ENCODE measurements around the gene TAS2R41.
A peak's percentile ranks its signal among the peaks of the same experiment; 100 is the strongest.
"Not testable (repeated sequence)": the region's sequence is repeated elsewhere in the genome, so short reads cannot be mapped to it uniquely, and the experiment has no call there.

The TAS2R41 gene

GRCh38 chr7:143463556-143463955 is 14.1 kb upstream of the TAS2R41 start:
- Mint-ChIP-seq H3K4me1 (ENCODE audit: low read depth) (no peaks in the 10 kb centered on the region), H3K36me3 (ENCODE audit: low read depth) (no peaks in the 10 kb centered on the region), H3K9me3 (no peaks in the 10 kb centered on the region), H3K4me3 (no peak overlapping the region), H3K27me3 (ENCODE audit: low read depth) (no peaks in the 10 kb centered on the region), H3K27ac (no peak overlapping the region)
- DNase-seq (ENCODE audit: low spot score), result no peak

GRCh38 chr7:143463957-143464356 is 13.7 kb upstream of the TAS2R41 start:
- no peaks in the 10 kb centered on the region for H3K36me3 Mint-ChIP-seq (ENCODE audit: low read depth)

GRCh38 chr7:143467724-143468123 is 9.9 kb upstream of the TAS2R41 start:
- Mint-ChIP-seq H3K27ac (no peak overlapping the region), H3K27me3 (ENCODE audit: low read depth) (peaks cover 4% of the 10 kb centered on the region), H3K36me3 (ENCODE audit: low read depth) (no peaks in the 10 kb centered on the region), H3K4me1 (ENCODE audit: low read depth) (no peaks in the 10 kb centered on the region), H3K4me3 (no peak overlapping the region), H3K9me3 (no peaks in the 10 kb centered on the region)
- DNase-seq (ENCODE audit: low spot score), result no peak

More at GRCh38 chr7:143463957-143464356, 13.7 kb upstream of the TAS2R41 start:
- H3K4me3 Mint-ChIP-seq, result no peak overlapping the region
- H3K9me3 Mint-ChIP-seq, result no peaks in the 10 kb centered on the region
- DNase-seq (ENCODE audit: low spot score), result no peak
- H3K4me1 Mint-ChIP-seq (ENCODE audit: low read depth), result no peaks in the 10 kb centered on the region
- no peak overlapping the region for H3K27ac Mint-ChIP-seq
- H3K27me3 Mint-ChIP-seq (ENCODE audit: low read depth), result no peaks in the 10 kb centered on the region

- H3K9me3 Mint-ChIP-seq; H3K27me3 Mint-ChIP-seq (ENCODE audit: low read depth); H3K4me3 Mint-ChIP-seq; DNase-seq (ENCODE audit: low spot score); H3K4me1 Mint-ChIP-seq (ENCODE audit: low read depth); H3K27ac Mint-ChIP-seq; H3K36me3 Mint-ChIP-seq (ENCODE audit: low read depth): not testable (repeated sequence)
Observed at GRCh38 chr7:143472071-143472689, 5.5 kb upstream of the TAS2R41 start.

GRCh38 chr7:143479055-143479766 is 1.5 kb downstream of the TAS2R41 start:
- H3K4me1 Mint-ChIP-seq (ENCODE audit: low read depth), result no peaks in the 10 kb centered on the region
- H3K36me3 Mint-ChIP-seq (ENCODE audit: low read depth), result no peaks in the 10 kb centered on the region
- no peak overlapping the region for H3K27ac Mint-ChIP-seq
- H3K27me3 Mint-ChIP-seq (ENCODE audit: low read depth), result no peaks in the 10 kb centered on the region
- no peaks in the 10 kb centered on the region for H3K9me3 Mint-ChIP-seq
- no peak overlapping the region for H3K4me3 Mint-ChIP-seq
- DNase-seq (ENCODE audit: low spot score), result no peak

- Mint-ChIP-seq H3K36me3 (ENCODE audit: low read depth) (no peaks in the 10 kb centered on the region), H3K27me3 (ENCODE audit: low read depth) (no peaks in the 10 kb centered on the region), H3K4me3 (no peak overlapping the region), H3K9me3 (no peaks in the 10 kb centered on the region), H3K27ac (no peak overlapping the region), H3K4me1 (ENCODE audit: low read depth) (no peaks in the 10 kb centered on the region)
- DNase-seq (ENCODE audit: low spot score), result no peak
Observed at GRCh38 chr7:143480501-143480900, 2.8 kb downstream of the TAS2R41 start.

- Mint-ChIP-seq H3K9me3 (no peaks in the 10 kb centered on the region), H3K36me3 (ENCODE audit: low read depth) (no peaks in the 10 kb centered on the region), H3K27ac (no peak overlapping the region), H3K27me3 (ENCODE audit: low read depth) (no peaks in the 10 kb centered on the region), H3K4me3 (no peak overlapping the region), H3K4me1 (ENCODE audit: low read depth) (no peaks in the 10 kb centered on the region)
- no peak for DNase-seq (ENCODE audit: low spot score)
Observed at GRCh38 chr7:143484119-143484518, 6.4 kb downstream of the TAS2R41 start.

- H3K36me3 Mint-ChIP-seq (ENCODE audit: low read depth), result no peaks in the 10 kb centered on the region
- H3K27me3 Mint-ChIP-seq (ENCODE audit: low read depth), result no peaks in the 10 kb centered on the region
- no peak overlapping the region for H3K27ac Mint-ChIP-seq
- H3K4me1 Mint-ChIP-seq (ENCODE audit: low read depth), result no peaks in the 10 kb centered on the region
- no peak for DNase-seq (ENCODE audit: low spot score)
- H3K4me3 Mint-ChIP-seq, result no peak overlapping the region
- no peaks in the 10 kb centered on the region for H3K9me3 Mint-ChIP-seq
Observed at GRCh38 chr7:143485094-143485493, 7.4 kb downstream of the TAS2R41 start.

GRCh38 chr7:143485500-143485899 is 7.8 kb downstream of the TAS2R41 start:
- no peak overlapping the region for H3K27ac Mint-ChIP-seq
- H3K27me3 Mint-ChIP-seq (ENCODE audit: low read depth), result no peaks in the 10 kb centered on the region
- no peak for DNase-seq (ENCODE audit: low spot score)
- H3K36me3 Mint-ChIP-seq (ENCODE audit: low read depth), result no peaks in the 10 kb centered on the region
- no peaks in the 10 kb centered on the region for H3K4me1 Mint-ChIP-seq (ENCODE audit: low read depth)
- no peak overlapping the region for H3K4me3 Mint-ChIP-seq
- H3K9me3 Mint-ChIP-seq, result no peaks in the 10 kb centered on the region

GRCh38 chr7:143486266-143486665 is 8.6 kb downstream of the TAS2R41 start:
- not testable (repeated sequence) for DNase-seq (ENCODE audit: low spot score); H3K27ac Mint-ChIP-seq; H3K4me3 Mint-ChIP-seq; H3K4me1 Mint-ChIP-seq (ENCODE audit: low read depth); H3K9me3 Mint-ChIP-seq; H3K27me3 Mint-ChIP-seq (ENCODE audit: low read depth); H3K36me3 Mint-ChIP-seq (ENCODE audit: low read depth)

GRCh38 chr7:143487061-143487460 is 9.4 kb downstream of the TAS2R41 start:
- DNase-seq (ENCODE audit: low spot score), result no peak
- Mint-ChIP-seq H3K9me3 (no peaks in the 10 kb centered on the region), H3K4me1 (ENCODE audit: low read depth) (peaks cover 4% of the 10 kb centered on the region), H3K27me3 (ENCODE audit: low read depth) (no peaks in the 10 kb centered on the region), H3K27ac (no peak overlapping the region), H3K36me3 (ENCODE audit: low read depth) (no peaks in the 10 kb centered on the region), H3K4me3 (no peak overlapping the region)

- DNase-seq (ENCODE audit: low spot score), result no peak
Observed at GRCh38 chr7:143487566-143487965, 9.9 kb downstream of the TAS2R41 start.

GRCh38 chr7:143490717-143491306 is 13.1 kb downstream of the TAS2R41 start:
- Mint-ChIP-seq H3K4me3 (no peak overlapping the region), H3K27ac (no peak overlapping the region), H3K36me3 (ENCODE audit: low read depth) (no peaks in the 10 kb centered on the region), H3K4me1 (ENCODE audit: low read depth) (peaks cover 13% of the 10 kb centered on the region), H3K27me3 (ENCODE audit: low read depth) (no peaks in the 10 kb centered on the region), H3K9me3 (no peaks in the 10 kb centered on the region)
- no peak for DNase-seq (ENCODE audit: low spot score)

More at GRCh38 chr7:143487566-143487965, 9.9 kb downstream of the TAS2R41 start:
- no peaks in the 10 kb centered on the region for H3K36me3 Mint-ChIP-seq (ENCODE audit: low read depth)
- peaks cover 8% of the 10 kb centered on the region for H3K4me1 Mint-ChIP-seq (ENCODE audit: low read depth)
- no peaks in the 10 kb centered on the region for H3K9me3 Mint-ChIP-seq
- no peak overlapping the region for H3K4me3 Mint-ChIP-seq
- no peak overlapping the region for H3K27ac Mint-ChIP-seq
- no peaks in the 10 kb centered on the region for H3K27me3 Mint-ChIP-seq (ENCODE audit: low read depth)

- no peak for DNase-seq (ENCODE audit: low spot score)
- H3K36me3 Mint-ChIP-seq (ENCODE audit: low read depth), result no peaks in the 10 kb centered on the region
- H3K4me1 Mint-ChIP-seq (ENCODE audit: low read depth), result peaks cover 15% of the 10 kb centered on the region
- no peaks in the 10 kb centered on the region for H3K27me3 Mint-ChIP-seq (ENCODE audit: low read depth)
- no peaks in the 10 kb centered on the region for H3K9me3 Mint-ChIP-seq
- H3K4me3 Mint-ChIP-seq, result no peak overlapping the region
- peak overlapping the region; percentile 0 for H3K27ac Mint-ChIP-seq
Observed at GRCh38 chr7:143492043-143492471, 14.4 kb downstream of the TAS2R41 start.
